OCI-LY3 (cell line): ENCODE results near the gene MAGIX.

Experiments used
- H2AFZ ChIP-seq: fragments of 200-600, 300-600 bp; shearing (Covaris generic); 2 replicates; pipeline ENCODE4 v1.6.0; 2014; ENCODE audit warnings: antibody characterized with exemption, low read depth, low read length
- H3K27ac ChIP-seq: fragments of 200-600, 300-600 bp; sonication (generic); 2 replicates; pipeline ENCODE4 v1.5.1; 2014; ENCODE audit warnings: mild to moderate bottlenecking, low read length, moderate library complexity, mixed read lengths
- H3K27me3 ChIP-seq: fragments of 200-600, 300-600 bp; sonication (generic); 2 replicates; pipeline ENCODE4 v1.6.1; 2014; ENCODE audit warnings: low read depth, low read length, mixed read lengths
- H3K36me3 ChIP-seq: fragments of 200-600, 300-600 bp; sonication (generic); replicated peaks from 2 replicates; pipeline ENCODE3; 2014; ENCODE audit warnings: low read depth, low read length, mixed read lengths
- H3K4me1 ChIP-seq: fragments of 300-600, 200-600 bp; sonication (generic); 2 replicates; pipeline ENCODE4 v1.6.1; 2014; ENCODE audit warnings: low read length, mixed read lengths
- H3K4me2 ChIP-seq: fragments of 200-600, 300-600 bp; sonication (generic); 2 replicates; pipeline ENCODE4 v1.6.1; 2014; ENCODE audit warnings: low read length, mixed read lengths
- H3K4me3 ChIP-seq: fragments of 300-600, 200-600 bp; sonication (generic); 2 replicates; pipeline ENCODE4 v1.5.1; 2014; ENCODE audit warnings: antibody characterized with exemption, mild to moderate bottlenecking, low read length, moderate library complexity
- H3K79me2 ChIP-seq: fragments of 300-600, 200-600 bp; shearing (Covaris generic); 2 replicates; pipeline ENCODE4 v1.6.1; 2014; ENCODE audit warnings: mild to moderate bottlenecking, low read length, mixed read lengths
- H3K9ac ChIP-seq: fragments of 300-600, 200-600 bp; shearing (Covaris generic); 2 replicates; pipeline ENCODE4 v1.6.0; 2014; ENCODE audit warnings: mild to moderate bottlenecking, low read length, moderate library complexity
- H3K9me3 ChIP-seq: fragments of 200-600, 300-600 bp; shearing (Covaris generic); 2 replicates; pipeline ENCODE4 v1.6.1; 2014; ENCODE audit warnings: low read length, mixed read lengths; ENCODE audit not compliant: insufficient read depth
- H4K20me1 ChIP-seq: fragments of 200-600, 300-600 bp; sonication (generic); 2 replicates; pipeline ENCODE4 v1.6.1; 2016; ENCODE audit warnings: low read length, mixed read lengths; ENCODE audit not compliant: insufficient read depth
- CTCF ChIP-seq: fragments of 200-600, 300-600 bp; sonication (generic); IDR thresholded peaks from 2 replicates; pipeline ENCODE4 v1.5.1; 2014; ENCODE audit warnings: antibody characterized with exemption, low read length, low read depth
- EZH2phosphoT487 ChIP-seq: fragments of 200-600 bp; shearing (Covaris generic); IDR thresholded peaks from 2 replicates; pipeline ENCODE4 v1.6.1; 2018; ENCODE audit warnings: antibody characterized with exemption, mixed run types, low read depth

MAGIX gene

DNA sequence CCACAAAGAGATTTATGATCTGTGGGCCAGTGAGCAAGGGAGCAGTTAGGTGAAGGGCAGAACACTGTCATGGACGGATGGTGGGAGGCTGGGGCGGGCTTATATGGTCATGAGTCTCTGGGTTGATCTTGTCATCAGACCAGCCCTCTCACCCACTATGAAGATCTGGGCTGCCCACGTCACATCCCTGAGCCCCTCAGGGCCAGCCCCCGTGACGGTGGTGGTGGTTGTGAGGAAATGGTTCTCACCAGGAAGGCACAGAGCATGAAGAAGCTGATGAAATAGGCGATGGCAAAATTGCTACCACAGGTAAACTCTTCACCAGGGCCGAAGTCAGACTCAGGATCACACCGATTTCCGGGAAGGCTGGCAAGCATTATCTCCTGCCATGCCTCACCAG, 48.5 kb downstream of the MAGIX start:
- Histone ChIP-seq H4K20me1 (no peaks in the 10 kb centered on the region), H3K4me1 (peaks cover 7% of the 10 kb centered on the region), H3K27me3 (no peaks in the 10 kb centered on the region), H3K27ac (no peak overlapping the region), H2AFZ (no peak overlapping the region), H3K79me2 (no peaks in the 10 kb centered on the region), H3K4me2 (no peak overlapping the region), H3K36me3 (no peaks in the 10 kb centered on the region), H3K9me3 (no peaks in the 10 kb centered on the region), H3K4me3 (no peak overlapping the region), H3K9ac (no peak overlapping the region)
- TF ChIP-seq EZH2phosphoT487, result no peak
- TF ChIP-seq CTCF, result no peak

DNA sequence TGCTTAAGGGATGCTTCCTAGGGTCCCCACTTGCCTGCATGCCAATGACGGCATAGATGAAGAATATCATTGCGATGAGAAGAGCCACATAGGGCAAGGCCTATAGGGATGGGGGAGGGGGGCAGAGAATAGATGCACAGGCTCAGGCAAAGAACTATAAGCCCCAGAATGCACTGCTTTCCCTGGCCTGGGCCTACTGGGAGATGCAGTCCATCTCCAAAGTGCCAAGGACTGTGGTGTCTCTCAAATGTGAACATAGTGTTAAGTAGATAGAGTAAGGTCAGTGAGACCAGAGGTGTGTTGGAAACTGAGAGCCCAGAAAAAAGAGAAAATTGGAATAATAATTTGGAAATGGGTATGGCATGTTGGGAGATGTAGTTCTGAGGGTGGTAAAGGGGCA, 49.7 kb downstream of the MAGIX start:
- Histone ChIP-seq H4K20me1 (no peaks in the 10 kb centered on the region), H3K79me2 (no peaks in the 10 kb centered on the region), H3K9me3 (no peaks in the 10 kb centered on the region), H3K27me3 (no peaks in the 10 kb centered on the region), H3K27ac (no peak overlapping the region), H2AFZ (no peak overlapping the region), H3K4me2 (no peak overlapping the region), H3K4me3 (no peak overlapping the region), H3K4me1 (peaks cover 3% of the 10 kb centered on the region; the same call in 1 of the 2 replicates), H3K9ac (no peak overlapping the region), H3K36me3 (no peaks in the 10 kb centered on the region)
- no peak for TF ChIP-seq CTCF
- TF ChIP-seq EZH2phosphoT487, result no peak

DNA sequence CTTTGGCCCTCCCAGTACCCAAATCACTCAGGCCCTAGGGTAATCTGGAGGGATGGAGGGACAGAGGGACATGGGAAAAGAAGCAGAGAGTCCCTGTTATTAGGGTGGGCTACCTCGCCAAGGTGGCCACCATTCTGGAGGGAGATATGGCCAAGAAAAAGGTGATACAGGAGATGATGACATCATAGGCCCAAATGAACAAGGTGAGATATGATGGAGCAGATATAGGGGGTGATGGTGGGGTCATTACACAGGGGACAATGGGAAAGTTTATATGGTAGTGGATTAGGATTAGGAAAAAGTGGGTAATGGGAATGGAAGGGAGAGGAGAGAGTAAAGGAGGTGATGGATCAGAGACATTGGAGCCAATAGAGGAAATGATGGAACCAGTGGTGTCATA, 50.3 kb downstream of the MAGIX start:
- no peak for TF ChIP-seq EZH2phosphoT487
- no peak for TF ChIP-seq CTCF
- Histone ChIP-seq H3K79me2 (no peaks in the 10 kb centered on the region), H3K27me3 (no peaks in the 10 kb centered on the region), H3K4me1 (peaks cover 3% of the 10 kb centered on the region; the same call in 1 of the 2 replicates), H3K4me2 (no peak overlapping the region), H4K20me1 (no peaks in the 10 kb centered on the region), H3K9me3 (no peaks in the 10 kb centered on the region), H3K36me3 (no peaks in the 10 kb centered on the region), H3K27ac (no peak overlapping the region), H3K4me3 (no peak overlapping the region), H3K9ac (no peak overlapping the region), H2AFZ (no peak overlapping the region)

DNA sequence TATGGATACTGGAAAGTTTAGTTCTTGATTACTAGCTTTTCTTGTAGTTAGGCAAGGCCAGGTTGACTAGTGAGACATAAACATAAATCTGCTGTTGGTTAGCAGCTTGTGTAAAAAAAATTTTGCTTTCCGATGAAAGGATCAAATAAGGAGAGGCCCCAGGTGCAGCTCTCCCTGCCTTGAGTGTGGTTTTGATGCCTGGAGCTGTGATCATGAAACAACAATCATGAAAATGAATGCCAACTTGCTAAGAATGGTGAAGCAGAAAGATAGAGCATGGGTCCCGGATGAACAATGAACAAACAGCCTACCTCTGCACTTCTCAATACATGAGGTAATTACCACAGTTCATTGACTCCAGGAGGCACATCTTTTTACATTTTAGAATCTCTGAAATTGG, 51.9 kb downstream of the MAGIX start:
- H4K20me1 ChIP-seq, result no peaks in the 10 kb centered on the region
- H3K27ac ChIP-seq, result no peak overlapping the region
- no peak for TF ChIP-seq EZH2phosphoT487
- no peak for TF ChIP-seq CTCF
- H3K4me1 ChIP-seq, result peaks cover 7% of the 10 kb centered on the region
- no peaks in the 10 kb centered on the region for H3K27me3 ChIP-seq
- H3K9ac ChIP-seq, result no peak overlapping the region
- H3K36me3 ChIP-seq, result no peaks in the 10 kb centered on the region
- H3K9me3 ChIP-seq, result no peaks in the 10 kb centered on the region
- no peak overlapping the region for H2AFZ ChIP-seq
- no peaks in the 10 kb centered on the region for H3K79me2 ChIP-seq
- H3K4me2 ChIP-seq, result no peak overlapping the region
- H3K4me3 ChIP-seq, result no peak overlapping the region
